ENCODE data around the gene CST9L. TPM values are rescaled to one million over a fixed set of nuclear protein-coding genes. Genes with fewer than 3 reads are reported as not detected.

Gene CST9L
- total RNA-seq, 4 donors from 2014 or later: not detected

GRCh38 chr20:23586735-23587525 lies 18.6 kb upstream of the CST9L start:
- H3K27ac ChIP-seq: no peak overlapping the region
- DNase-seq: no peak
- in situ Hi-C loops (cut with MboI; ENCODE audit: low pct_ligation_motif_present in 1 of 4, low pct_unique_long_range_greater_than_20kb in 1 of 4, low sequenced_read_pairs in 3 of 4) (loop anchor here in 1 of 4 donors (25.0 kb wide), 1 partner anchor 100 kb away; the partner anchor contains the start of gene CST8), intact Hi-C loops (cut with DNase I; ENCODE audit: low total_unique reads) (no loop called here)
- WGBS, 2 donors (ENCODE audit: low coverage in 1 of 2): 60 to 70% methylated on average over 1 to 13 of the region's 13 CpGs
- H3K4me3 ChIP-seq: no peak overlapping the region
- H3K27me3 ChIP-seq: no peaks in the 10 kb centered on the region
- TF ChIP-seq CTCF (IDR thresholded peaks at IDR 0.05): no peak
- no peak for TF ChIP-seq POLR2A (IDR thresholded peaks at IDR 0.05)
- TF ChIP-seq EP300 (IDR thresholded peaks at IDR 0.05; ENCODE audit: low read depth): no peak
- TF ChIP-seq POLR2AphosphoS5 (IDR thresholded peaks at IDR 0.05): no peak
- no peaks in the 10 kb centered on the region for H3K4me1 ChIP-seq
- no peaks in the 10 kb centered on the region for H3K9me3 ChIP-seq
- H3K36me3 ChIP-seq: no peaks in the 10 kb centered on the region

GRCh38 chr20:23585808-23586734 lies 17.8 kb upstream of the CST9L start:
- H3K36me3 ChIP-seq: no peaks in the 10 kb centered on the region
- no peak for TF ChIP-seq POLR2AphosphoS5 (IDR thresholded peaks at IDR 0.05)
- no peak for TF ChIP-seq EP300 (IDR thresholded peaks at IDR 0.05; ENCODE audit: low read depth)
- TF ChIP-seq CTCF (IDR thresholded peaks at IDR 0.05): no peak
- TF ChIP-seq POLR2A (IDR thresholded peaks at IDR 0.05): no peak
- H3K4me3 ChIP-seq: no peak overlapping the region
- intact Hi-C loops (cut with DNase I; ENCODE audit: low total_unique reads) (no loop called here), in situ Hi-C loops (cut with MboI; ENCODE audit: low pct_ligation_motif_present in 1 of 4, low pct_unique_long_range_greater_than_20kb in 1 of 4, low sequenced_read_pairs in 3 of 4) (loop anchor here in 1 of 4 donors (25.0 kb wide), 1 partner anchor 99 kb away; the partner anchor contains the start of gene CST8)
- no peaks in the 10 kb centered on the region for H3K4me1 ChIP-seq
- H3K9me3 ChIP-seq: no peaks in the 10 kb centered on the region
- H3K27ac ChIP-seq: no peak overlapping the region
- no peak for DNase-seq
- H3K27me3 ChIP-seq: no peaks in the 10 kb centered on the region
- 57% methylated on average over 5 of the region's 5 CpGs; no CpG with 5 or more reads in 1 of the 2 donors for WGBS, 2 donors (ENCODE audit: low coverage in 1 of 2)

GRCh38 chr20:23585449-23585807 lies 17.1 kb upstream of the CST9L start:
- no peaks in the 10 kb centered on the region for H3K4me1 ChIP-seq
- in situ Hi-C loops (cut with MboI; ENCODE audit: low pct_ligation_motif_present in 1 of 4, low pct_unique_long_range_greater_than_20kb in 1 of 4, low sequenced_read_pairs in 3 of 4): loop anchor here in 1 of 4 donors (25.0 kb wide), 1 partner anchor 98 kb away; the partner anchor contains the start of gene CST8
- intact Hi-C loops (cut with DNase I; ENCODE audit: low total_unique reads): no loop called here
- no peak overlapping the region for H3K4me3 ChIP-seq
- H3K27ac ChIP-seq: no peak overlapping the region
- H3K36me3 ChIP-seq: no peaks in the 10 kb centered on the region
- TF ChIP-seq CTCF (IDR thresholded peaks at IDR 0.05): no peak
- H3K27me3 ChIP-seq: no peaks in the 10 kb centered on the region
- no peaks in the 10 kb centered on the region for H3K9me3 ChIP-seq
- DNase-seq: no peak
- 64% methylated on average over 5 of the region's 5 CpGs; no CpG with 5 or more reads in 1 of the 2 donors for WGBS, 2 donors (ENCODE audit: low coverage in 1 of 2)
